LNCaP clone FGC (cell line): ENCODE data around the gene SLC9A1.
A peak's percentile ranks its signal among the peaks of the same experiment; 100 is the strongest.

Source experiments
- DNase-seq: peaks from one replicate; pipeline ENCODE4 v3.0.0-alpha.2; 2011; ENCODE audit warnings: low read depth
- H3K4me3 ChIP-seq: 2 replicates; pipeline ENCODE4 v1.5.1; 2011; ENCODE audit warnings: mild to moderate bottlenecking, low read depth, low read length, control low read depth
- CTCF ChIP-seq: IDR thresholded peaks from 2 replicates; pipeline ENCODE4 v1.5.1; 2012; ENCODE audit warnings: mild to moderate bottlenecking; ENCODE audit not compliant: control insufficient read depth, insufficient read depth; ENCODE audit errors: extremely low read depth

The SLC9A1 gene

GRCh38 chr1:27162090-27162489 lies 7.2 kb upstream of the SLC9A1 start:
- no peak for DNase-seq
- no peak overlapping the region for H3K4me3 ChIP-seq
- TF ChIP-seq CTCF, result no peak

GRCh38 chr1:27161594-27161993 lies 6.7 kb upstream of the SLC9A1 start:
- DNase-seq, result no peak
- H3K4me3 ChIP-seq, result no peak overlapping the region
- no peak for TF ChIP-seq CTCF

- no peak overlapping the region for H3K4me3 ChIP-seq
- TF ChIP-seq CTCF, result no peak
- DNase-seq, result no peak
These were observed 2.3 kb upstream of the SLC9A1 start for GRCh38 chr1:27157194-27157593.

GRCh38 chr1:27154469-27154990 lies 395 bp downstream of the SLC9A1 start:
- H3K4me3 ChIP-seq, result peak overlapping the region; percentile 68
- TF ChIP-seq CTCF, result no peak
- no peak for DNase-seq

GRCh38 chr1:27153927-27154358 lies 982 bp downstream of the SLC9A1 start:
- no peak for DNase-seq
- no peak for TF ChIP-seq CTCF
- H3K4me3 ChIP-seq, result peak overlapping the region; percentile 68

- DNase-seq, result no peak
- peak overlapping the region; percentile 68 for H3K4me3 ChIP-seq
- no peak for TF ChIP-seq CTCF
These were observed 1.4 kb downstream of the SLC9A1 start for GRCh38 chr1:27153549-27153886.

- H3K4me3 ChIP-seq, result peak overlapping the region; percentile 68
- TF ChIP-seq CTCF, result no peak
- DNase-seq, result no peak
These were observed 1.9 kb downstream of the SLC9A1 start for GRCh38 chr1:27152829-27153548.
